GM19467 (cell line): ENCODE data around the gene UCP1.
"Not testable (repeated sequence)": the region's sequence is repeated elsewhere in the genome, so short reads cannot be mapped to it uniquely, and the experiment has no call there.

Experiments
- ATAC-seq: cut with Tn5 transposase; IDR thresholded peaks from one replicate; pipeline ENCODE4 v1.9.1; 2021; ENCODE audit warnings: mild to moderate bottlenecking, moderate library complexity; ENCODE audit not compliant: unreplicated experiment

The UCP1 gene

DNA sequence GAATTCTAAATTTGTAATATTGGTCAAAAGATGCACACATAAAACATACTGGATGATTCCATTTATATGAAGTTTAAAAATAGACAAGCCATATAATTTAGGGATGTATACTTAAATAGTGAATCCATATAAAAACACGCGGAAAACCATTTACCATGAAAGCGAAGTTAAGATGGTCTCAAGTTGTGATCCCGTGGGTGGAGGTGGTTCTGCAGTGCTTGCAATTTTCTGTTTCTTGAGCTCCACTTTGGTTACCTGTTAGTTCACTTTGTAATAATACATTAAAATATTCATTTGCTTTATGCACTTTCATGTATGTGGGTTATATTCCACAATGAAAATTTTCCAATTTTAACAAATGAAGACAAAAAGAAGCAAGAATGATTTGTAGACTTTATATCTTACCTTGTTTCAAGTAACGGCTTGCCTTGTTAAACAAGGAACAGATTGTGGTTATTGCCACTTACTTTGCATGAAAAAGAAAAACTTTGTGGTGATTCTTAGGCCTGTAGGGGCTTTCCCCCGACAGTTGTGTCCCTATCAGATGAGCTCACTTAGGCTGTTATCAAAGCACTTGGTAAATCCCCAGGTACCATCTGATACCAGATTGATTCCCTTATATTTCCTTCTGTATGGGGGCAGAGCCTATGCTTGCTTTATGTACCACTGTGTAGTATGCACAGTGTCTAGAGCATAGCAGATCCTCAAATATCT is 12.2 kb downstream of the UCP1 start:
- peak; percentile 99 for ATAC-seq

DNA sequence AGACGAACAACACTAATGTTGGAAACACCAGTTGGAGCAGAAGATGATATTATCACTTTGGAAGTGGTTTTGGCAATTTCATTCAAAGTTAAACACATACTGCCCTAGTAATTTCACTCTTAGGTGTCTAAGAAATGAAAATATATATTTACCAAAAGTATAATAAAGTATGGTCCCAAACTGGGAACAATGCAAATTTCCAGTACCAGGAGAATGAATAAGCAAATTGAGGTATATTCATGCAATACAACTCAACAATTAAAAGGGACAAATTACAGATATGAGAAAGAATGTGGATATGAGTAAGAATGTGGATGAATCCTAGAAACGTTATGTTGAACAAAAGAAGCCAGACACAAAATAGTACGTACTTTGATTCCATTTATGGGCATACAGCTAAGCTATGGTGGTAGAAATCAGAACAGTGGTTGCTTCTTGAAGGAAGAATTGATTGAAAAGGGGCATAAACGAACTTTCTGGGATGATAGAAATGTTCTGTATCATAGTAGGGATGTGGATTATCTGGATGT is 34.7 kb downstream of the UCP1 start:
- no peak for ATAC-seq

DNA sequence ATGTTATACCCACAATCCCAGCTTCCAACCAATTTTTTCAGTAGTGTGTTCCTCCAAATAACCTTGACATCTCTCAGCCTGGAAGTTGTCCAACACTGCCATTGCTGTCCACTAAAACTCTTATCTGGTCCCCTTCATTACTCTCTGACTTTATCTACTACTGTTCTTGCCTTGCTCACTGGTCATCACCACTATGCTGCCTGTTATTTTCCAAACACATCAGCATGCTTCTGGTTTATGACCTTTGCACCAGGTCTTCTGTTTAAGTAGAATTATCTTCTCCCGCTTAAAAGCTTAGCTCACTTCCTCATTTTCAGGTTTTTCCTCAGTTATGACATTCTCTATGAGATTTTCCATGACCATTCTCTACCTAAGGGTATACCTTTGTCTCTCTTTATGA is 39.3 kb downstream of the UCP1 start:
- ATAC-seq, result no peak

DNA sequence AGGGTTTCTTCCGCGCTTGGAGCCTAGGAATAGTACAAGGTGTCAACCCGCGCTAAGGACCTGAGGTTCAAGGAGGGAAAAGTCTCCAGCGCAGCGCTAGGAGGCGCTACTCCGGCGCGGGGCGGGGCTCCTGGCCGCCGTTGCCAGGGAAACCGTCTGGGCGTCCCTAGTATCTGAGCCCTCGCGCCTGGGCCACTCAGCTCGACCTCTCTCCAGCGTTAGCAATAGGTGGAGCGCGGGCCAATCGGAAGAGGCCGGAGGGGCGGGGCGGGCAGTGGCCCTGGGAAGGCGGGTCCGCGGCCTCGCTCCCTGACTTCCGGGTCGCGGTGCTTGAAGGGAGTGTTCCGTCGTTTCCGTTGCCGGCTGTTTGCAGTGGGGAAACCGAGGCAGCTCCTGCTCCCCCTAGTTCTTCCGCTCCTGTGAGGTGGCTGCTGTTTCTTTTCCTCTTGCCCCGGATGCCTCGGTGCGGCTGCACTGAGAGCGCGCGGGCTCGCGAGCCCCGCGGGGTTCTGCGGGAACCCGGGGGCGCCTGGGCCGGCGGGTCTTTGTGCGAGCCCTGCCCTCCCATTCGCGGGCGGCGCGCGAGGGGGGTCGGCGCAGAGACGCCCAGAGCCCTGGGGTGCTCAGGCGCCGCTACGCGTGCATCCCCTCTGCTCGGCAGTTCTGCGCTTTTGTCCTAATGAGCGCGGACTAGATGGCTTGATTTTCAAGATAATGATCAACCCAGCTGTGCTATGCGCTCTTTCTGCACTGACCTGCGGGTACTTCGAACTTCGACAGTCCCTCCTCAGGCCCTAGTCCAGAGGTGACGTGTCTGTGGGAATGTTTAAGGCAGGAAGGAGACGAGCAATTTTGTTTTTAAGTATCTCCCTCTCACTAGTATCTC is 44.7 kb downstream of the UCP1 start, which contains the start of gene ELMOD2:
TSS of gene ELMOD2 (plus strand) at position 312 of the 886 bp plus-strand sequence. CDS start 1,261 bp downstream, outside the sequence.
- peak; percentile 100 for ATAC-seq

- ATAC-seq, result peak; percentile 10
These were observed 45.3 kb downstream of the UCP1 start for GRCh38 chr4:140523370-140523856.

DNA sequence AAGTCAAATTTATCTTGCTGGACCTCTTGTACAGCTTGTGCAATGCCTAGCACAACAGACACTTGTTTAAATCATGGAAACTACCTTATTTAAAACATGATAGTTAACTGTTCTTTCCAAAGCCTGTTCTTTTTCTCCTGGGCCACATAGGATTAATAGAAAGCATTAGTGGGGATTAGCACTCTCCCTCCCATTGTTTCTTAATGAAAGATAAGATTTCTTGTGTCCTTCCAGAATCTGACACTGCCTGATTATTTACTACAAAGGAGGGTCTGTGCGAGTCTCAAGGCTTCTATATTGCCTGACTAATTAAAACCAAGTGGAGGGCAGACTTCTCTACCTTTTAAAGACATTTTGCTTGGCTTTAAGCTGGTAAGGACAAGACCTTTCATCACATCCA is 53.3 kb downstream of the UCP1 start:
- no peak for ATAC-seq

GRCh38 chr4:140513765-140514164 is 55.0 kb downstream of the UCP1 start:
- ATAC-seq, result not testable (repeated sequence)
